Measurements from ENCODE around the gene FURIN. TPM values are rescaled to one million over a fixed set of nuclear protein-coding genes. Genes with fewer than 3 reads are reported as not detected.
"Not testable (repeated sequence)": the region's sequence is repeated elsewhere in the genome, so short reads cannot be mapped to it uniquely, and the experiment has no call there.

The FURIN gene
- total and polyA plus RNA-seq, 4 donors: 13.2 to 27.0 (median 24.3) TPM

DNA sequence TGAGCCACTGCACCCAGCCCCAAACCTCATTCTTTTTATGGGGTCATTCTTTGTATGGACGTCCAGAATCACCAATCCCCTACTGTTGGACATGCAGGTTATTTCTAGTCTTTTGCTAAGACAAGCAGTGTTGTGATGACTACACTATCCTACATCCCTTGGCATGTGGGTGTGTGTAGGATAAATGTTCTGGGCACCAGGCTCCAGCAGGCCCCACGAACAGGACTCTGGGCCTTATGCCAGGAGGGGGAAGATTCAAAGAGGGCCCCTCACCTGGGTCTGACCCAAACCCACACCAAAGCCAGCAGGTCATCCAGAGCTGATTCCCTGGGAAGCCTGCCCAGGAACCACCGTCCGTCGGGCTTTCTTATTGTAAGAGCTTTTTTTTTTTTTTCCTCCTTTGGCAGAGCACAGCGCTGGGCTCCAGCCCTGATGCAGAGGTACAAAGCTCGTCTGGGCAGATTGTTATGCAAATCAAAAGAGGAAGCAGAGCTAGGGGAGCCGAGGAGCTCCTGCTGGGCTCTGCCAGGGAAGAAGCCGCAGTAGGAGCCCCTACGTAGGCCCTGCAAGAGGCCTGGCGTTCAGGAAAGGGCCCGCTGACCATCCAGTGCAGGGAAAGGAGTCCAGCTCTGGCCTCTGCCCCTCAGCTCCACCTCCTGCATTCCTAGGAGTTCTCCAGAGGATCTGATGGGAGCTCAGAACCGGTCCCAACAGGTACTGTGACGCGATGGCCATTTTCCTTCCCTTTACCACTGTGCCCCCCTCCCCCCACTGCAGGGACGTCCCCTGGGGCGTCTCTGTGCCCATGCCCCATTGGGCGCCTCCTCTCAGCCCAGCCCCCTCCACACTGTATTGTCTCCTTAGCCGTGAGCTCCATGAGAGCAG, 29.0 kb upstream of the FURIN start:
- Histone ChIP-seq H3K4me1 (ENCODE audit: control insufficient read depth, insufficient read depth, low read length) (peaks cover 16% of the 10 kb centered on the region), H3K9me3 (ENCODE audit: control insufficient read depth, insufficient read depth, low read length) (no peaks in the 10 kb centered on the region), H3K27ac (ENCODE audit: low read depth, low read length) (no peak overlapping the region), H3K36me3 (ENCODE audit: control insufficient read depth, insufficient read depth, low read length) (no peaks in the 10 kb centered on the region), H3K27me3 (ENCODE audit: control insufficient read depth, insufficient read depth, low read length) (no peaks in the 10 kb centered on the region), H3K4me3 (ENCODE audit: low read depth, low read length) (no peak overlapping the region)
- peak in 4 of 6 donors; percentile 18 to 77 (median 48) for DNase-seq (ENCODE audit: low read depth in 4 of 6, low spot score in 6 of 6)
- 32% methylated on average over 14 of the region's 19 CpGs for WGBS (ENCODE audit: insufficient coverage)

DNA sequence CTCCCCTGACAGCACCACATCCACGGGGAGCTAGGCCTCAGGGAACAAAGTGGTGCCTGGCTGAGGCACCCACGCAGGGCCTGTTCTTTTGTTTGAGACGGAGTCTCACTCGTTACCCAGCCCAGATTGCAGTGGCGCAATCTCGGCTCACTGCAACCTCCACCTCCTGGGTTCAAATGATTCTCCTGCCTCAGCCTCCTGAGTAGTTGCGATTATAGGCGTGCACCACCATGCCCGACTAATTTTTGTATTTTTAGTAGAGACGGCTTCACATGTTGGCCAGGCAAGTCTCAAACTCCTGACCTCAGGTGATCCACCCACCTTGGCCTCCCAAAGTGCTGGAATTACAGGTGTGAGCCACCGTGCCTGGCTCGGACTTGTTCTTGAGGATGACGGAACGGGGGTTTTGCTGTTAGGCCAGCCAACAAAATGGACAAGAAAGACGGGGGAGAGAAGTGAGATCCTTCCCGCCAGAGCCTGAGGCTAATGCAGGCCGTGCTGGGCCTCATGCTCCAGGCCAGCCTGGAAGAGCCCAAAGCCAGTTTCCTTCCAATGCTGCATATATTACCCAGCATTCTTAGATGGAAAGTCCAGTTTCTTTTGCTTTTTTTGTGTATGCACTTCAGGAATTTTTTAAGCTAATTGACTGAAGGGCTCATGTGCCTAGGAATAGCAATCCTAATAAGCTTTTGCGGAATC, 28.1 kb upstream of the FURIN start:
- no peak overlapping the region for H3K27ac ChIP-seq (ENCODE audit: low read depth, low read length)
- no peaks in the 10 kb centered on the region for H3K27me3 ChIP-seq (ENCODE audit: control insufficient read depth, insufficient read depth, low read length)
- no peak overlapping the region for H3K4me3 ChIP-seq (ENCODE audit: low read depth, low read length)
- WGBS (ENCODE audit: insufficient coverage): 96% methylated on average over 16 of the region's 18 CpGs
- no peaks in the 10 kb centered on the region for H3K9me3 ChIP-seq (ENCODE audit: control insufficient read depth, insufficient read depth, low read length)
- H3K4me1 ChIP-seq (ENCODE audit: control insufficient read depth, insufficient read depth, low read length): peaks cover 16% of the 10 kb centered on the region
- H3K36me3 ChIP-seq (ENCODE audit: control insufficient read depth, insufficient read depth, low read length): no peaks in the 10 kb centered on the region
- DNase-seq (ENCODE audit: low read depth in 4 of 6, low spot score in 6 of 6): no peak

DNA sequence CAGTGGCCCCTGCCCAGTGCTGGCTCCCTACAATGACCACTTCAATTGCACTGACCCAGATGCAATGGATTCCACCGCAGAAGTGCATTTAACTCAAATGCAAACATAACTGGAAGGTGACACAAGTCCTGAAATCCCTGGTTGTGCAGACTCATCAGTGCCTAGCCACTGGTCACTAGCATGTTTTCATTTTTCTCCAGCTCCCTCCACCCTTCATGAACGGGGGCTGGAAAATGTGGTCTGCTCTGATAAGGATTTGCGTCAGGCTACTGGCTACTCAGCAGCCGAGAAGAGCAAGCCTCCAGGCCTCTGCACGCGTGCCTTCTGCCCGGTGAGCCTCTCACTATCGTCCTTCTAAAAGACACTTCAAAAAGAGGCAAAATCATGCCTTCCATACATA, 27.4 kb upstream of the FURIN start:
- no peaks in the 10 kb centered on the region for H3K27me3 ChIP-seq (ENCODE audit: control insufficient read depth, insufficient read depth, low read length)
- H3K4me1 ChIP-seq (ENCODE audit: control insufficient read depth, insufficient read depth, low read length): peaks cover 16% of the 10 kb centered on the region
- 71% methylated on average over 1 of the region's 8 CpGs for WGBS (ENCODE audit: insufficient coverage)
- H3K36me3 ChIP-seq (ENCODE audit: control insufficient read depth, insufficient read depth, low read length): no peaks in the 10 kb centered on the region
- H3K4me3 ChIP-seq (ENCODE audit: low read depth, low read length): no peak overlapping the region
- H3K27ac ChIP-seq (ENCODE audit: low read depth, low read length): no peak overlapping the region
- H3K9me3 ChIP-seq (ENCODE audit: control insufficient read depth, insufficient read depth, low read length): no peaks in the 10 kb centered on the region
- no peak for DNase-seq (ENCODE audit: low read depth in 4 of 6, low spot score in 6 of 6)

DNA sequence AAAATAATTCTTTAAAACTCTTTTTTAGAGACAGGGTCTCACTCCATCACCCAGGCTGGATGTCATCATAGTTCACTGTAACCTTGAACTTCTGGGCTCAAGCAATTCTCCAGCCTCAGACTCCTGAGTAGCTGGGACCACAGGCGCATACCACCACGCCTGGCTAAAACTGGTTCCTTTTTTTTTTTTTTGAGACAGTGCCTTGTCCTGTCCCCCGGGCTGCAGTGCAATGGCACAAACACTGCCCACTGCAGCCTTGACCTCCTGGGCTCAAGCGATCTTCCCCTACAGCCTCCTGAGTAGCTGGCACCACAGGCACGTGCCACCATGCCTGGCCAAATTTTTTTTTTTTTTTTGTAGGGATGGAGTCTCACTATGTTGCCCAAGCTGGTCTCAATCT, 23.7 kb upstream of the FURIN start:
- H3K4me1 ChIP-seq (ENCODE audit: control insufficient read depth, insufficient read depth, low read length): peaks cover 10% of the 10 kb centered on the region
- H3K4me3 ChIP-seq (ENCODE audit: low read depth, low read length): no peak overlapping the region
- no peaks in the 10 kb centered on the region for H3K27me3 ChIP-seq (ENCODE audit: control insufficient read depth, insufficient read depth, low read length)
- H3K27ac ChIP-seq (ENCODE audit: low read depth, low read length): no peak overlapping the region
- H3K9me3 ChIP-seq (ENCODE audit: control insufficient read depth, insufficient read depth, low read length): no peaks in the 10 kb centered on the region
- no peak for DNase-seq (ENCODE audit: low read depth in 4 of 6, low spot score in 6 of 6)
- 87% methylated on average over 4 of the region's 5 CpGs for WGBS (ENCODE audit: insufficient coverage)
- no peaks in the 10 kb centered on the region for H3K36me3 ChIP-seq (ENCODE audit: control insufficient read depth, insufficient read depth, low read length)

DNA sequence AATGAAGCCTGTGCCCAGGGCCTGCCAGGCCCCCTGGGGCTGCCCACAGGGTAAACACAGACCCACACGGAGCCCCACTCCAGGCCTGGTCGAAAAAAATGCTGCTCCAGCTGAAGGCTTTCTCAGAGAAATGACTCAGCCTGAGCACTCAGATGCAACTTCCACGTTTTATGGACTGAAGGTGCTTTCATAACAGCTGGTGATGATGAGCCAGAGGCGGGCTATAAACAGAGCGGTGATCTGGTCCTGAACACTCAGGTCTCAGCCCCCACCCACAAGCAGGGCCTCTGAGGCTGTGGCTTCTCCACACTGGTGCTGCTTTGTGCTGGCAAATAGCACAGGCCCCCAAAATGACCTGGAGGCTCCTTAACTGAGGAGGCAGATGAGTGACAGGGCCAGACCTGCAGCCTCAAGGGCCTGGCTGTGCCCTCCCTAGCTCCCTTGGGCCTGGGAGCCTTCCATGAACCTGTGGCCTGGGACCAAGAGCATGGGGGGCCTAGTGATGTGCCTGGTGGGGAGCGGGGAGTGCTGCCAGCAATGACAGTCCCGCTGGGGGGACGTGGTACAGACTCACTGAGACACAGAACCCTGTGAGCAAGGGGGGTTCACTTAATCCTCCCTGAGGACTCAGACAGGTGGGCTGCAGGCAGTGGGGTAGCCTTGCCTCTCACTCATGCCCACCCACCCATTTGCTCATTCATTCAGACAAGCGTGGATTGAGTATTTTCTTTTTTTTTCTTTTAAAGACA, 23.0 kb upstream of the FURIN start:
- Histone ChIP-seq H3K27ac (ENCODE audit: low read depth, low read length) (no peak overlapping the region), H3K9me3 (ENCODE audit: control insufficient read depth, insufficient read depth, low read length) (no peaks in the 10 kb centered on the region), H3K36me3 (ENCODE audit: control insufficient read depth, insufficient read depth, low read length) (no peaks in the 10 kb centered on the region), H3K4me1 (ENCODE audit: control insufficient read depth, insufficient read depth, low read length) (peaks cover 5% of the 10 kb centered on the region), H3K4me3 (ENCODE audit: low read depth, low read length) (no peak overlapping the region), H3K27me3 (ENCODE audit: control insufficient read depth, insufficient read depth, low read length) (no peaks in the 10 kb centered on the region)
- WGBS (ENCODE audit: insufficient coverage): 66% methylated on average over 6 of the region's 9 CpGs
- no peak for DNase-seq (ENCODE audit: low read depth in 4 of 6, low spot score in 6 of 6)

DNA sequence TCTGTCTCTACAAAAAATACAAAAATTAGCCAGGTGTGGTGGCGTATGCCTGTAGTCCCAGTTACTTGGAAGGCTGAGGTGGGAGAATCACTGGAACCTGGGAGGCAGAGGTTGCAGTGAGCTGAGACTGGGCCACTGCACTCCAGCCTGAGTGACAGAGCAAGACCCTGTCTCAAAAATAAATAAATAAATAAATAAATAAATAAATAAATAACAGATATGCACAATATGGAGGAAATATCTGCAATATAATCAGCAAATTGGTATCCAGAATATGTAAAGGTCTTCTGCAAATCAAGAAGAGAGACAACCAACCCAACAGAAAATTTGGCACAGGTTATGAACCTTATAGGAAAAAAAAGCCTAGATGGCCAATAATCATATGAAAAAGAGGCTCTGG, 19.0 kb upstream of the FURIN start:
- H3K4me1 ChIP-seq (ENCODE audit: control insufficient read depth, insufficient read depth, low read length); DNase-seq (ENCODE audit: low read depth in 4 of 6, low spot score in 6 of 6); H3K9me3 ChIP-seq (ENCODE audit: control insufficient read depth, insufficient read depth, low read length); H3K36me3 ChIP-seq (ENCODE audit: control insufficient read depth, insufficient read depth, low read length); H3K4me3 ChIP-seq (ENCODE audit: low read depth, low read length); H3K27ac ChIP-seq (ENCODE audit: low read depth, low read length); H3K27me3 ChIP-seq (ENCODE audit: control insufficient read depth, insufficient read depth, low read length): not testable (repeated sequence)
- 86% methylated on average over 1 of the region's 1 CpG for WGBS (ENCODE audit: insufficient coverage)

DNA sequence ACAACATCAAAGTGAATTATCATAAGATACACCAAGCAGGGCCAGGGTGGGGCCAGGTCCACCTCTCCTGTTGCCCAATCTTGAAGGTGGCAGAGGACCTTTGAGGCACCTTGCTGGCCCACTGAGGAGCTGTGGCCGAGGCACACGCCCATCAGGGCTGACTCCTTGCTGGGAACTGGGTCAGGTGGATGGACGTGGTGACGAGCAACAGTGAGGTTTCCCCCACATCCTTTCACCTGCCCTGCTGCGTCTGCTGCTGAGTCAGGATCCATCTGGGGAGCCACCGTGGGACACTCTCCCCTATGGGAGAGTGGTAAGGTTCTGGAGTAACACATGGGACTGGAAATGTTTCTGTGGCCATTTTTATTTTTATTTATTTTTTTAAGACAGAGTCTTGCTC, 17.3 kb upstream of the FURIN start:
- H3K4me3 ChIP-seq (ENCODE audit: low read depth, low read length): no peak overlapping the region
- no peaks in the 10 kb centered on the region for H3K4me1 ChIP-seq (ENCODE audit: control insufficient read depth, insufficient read depth, low read length)
- H3K36me3 ChIP-seq (ENCODE audit: control insufficient read depth, insufficient read depth, low read length): no peaks in the 10 kb centered on the region
- 87% methylated on average over 3 of the region's 6 CpGs for WGBS (ENCODE audit: insufficient coverage)
- H3K27me3 ChIP-seq (ENCODE audit: control insufficient read depth, insufficient read depth, low read length): no peaks in the 10 kb centered on the region
- H3K9me3 ChIP-seq (ENCODE audit: control insufficient read depth, insufficient read depth, low read length): no peaks in the 10 kb centered on the region
- DNase-seq (ENCODE audit: low read depth in 4 of 6, low spot score in 6 of 6): no peak
- H3K27ac ChIP-seq (ENCODE audit: low read depth, low read length): no peak overlapping the region

DNA sequence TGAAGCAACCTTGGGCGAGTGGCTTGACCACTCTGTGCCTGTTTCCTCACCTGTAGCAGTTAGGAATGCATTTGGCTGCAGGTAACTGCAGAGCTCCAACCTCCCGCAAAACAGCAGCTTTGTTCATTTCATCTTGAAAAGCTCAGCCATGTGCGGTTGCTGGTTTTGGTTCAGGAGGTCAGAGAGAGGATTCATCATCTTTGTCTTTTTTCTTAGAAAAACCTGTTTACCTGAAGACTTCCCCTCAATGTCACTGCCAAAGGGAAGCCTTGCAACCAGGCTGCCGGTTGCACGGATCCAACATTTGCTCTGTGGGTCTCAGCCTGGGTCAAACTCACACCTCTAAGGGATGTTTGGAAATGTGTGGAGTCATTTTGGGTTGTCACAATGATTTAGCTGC, 16.4 kb upstream of the FURIN start:
- Histone ChIP-seq H3K27me3 (ENCODE audit: control insufficient read depth, insufficient read depth, low read length) (no peaks in the 10 kb centered on the region), H3K27ac (ENCODE audit: low read depth, low read length) (no peak overlapping the region), H3K36me3 (ENCODE audit: control insufficient read depth, insufficient read depth, low read length) (no peaks in the 10 kb centered on the region), H3K9me3 (ENCODE audit: control insufficient read depth, insufficient read depth, low read length) (no peaks in the 10 kb centered on the region), H3K4me1 (ENCODE audit: control insufficient read depth, insufficient read depth, low read length) (no peaks in the 10 kb centered on the region), H3K4me3 (ENCODE audit: low read depth, low read length) (no peak overlapping the region)
- WGBS (ENCODE audit: insufficient coverage): 91% methylated on average over 3 of the region's 5 CpGs
- no peak for DNase-seq (ENCODE audit: low read depth in 4 of 6, low spot score in 6 of 6)

DNA sequence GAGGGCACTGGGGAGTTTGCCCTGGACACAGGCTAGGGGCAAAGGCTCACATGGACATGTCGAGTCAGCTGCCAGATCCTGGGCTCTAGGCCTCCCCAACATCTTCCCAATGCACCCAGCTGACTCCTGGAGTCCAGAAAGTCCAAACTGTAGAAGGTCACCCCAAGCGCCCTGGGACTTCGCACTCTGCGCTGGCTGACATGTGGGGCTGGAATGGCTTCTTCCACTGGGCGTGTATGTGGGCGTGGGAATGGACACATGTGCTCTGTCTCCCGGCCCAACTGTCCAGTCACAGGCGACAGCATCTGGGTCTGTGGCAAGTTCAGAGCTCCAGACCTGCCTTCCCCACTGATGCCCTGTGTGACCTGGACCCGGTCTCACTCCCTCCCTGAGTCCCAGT, 13.2 kb upstream of the FURIN start:
- no peak overlapping the region for H3K27ac ChIP-seq (ENCODE audit: low read depth, low read length)
- no peaks in the 10 kb centered on the region for H3K4me1 ChIP-seq (ENCODE audit: control insufficient read depth, insufficient read depth, low read length)
- 86% methylated on average over 9 of the region's 9 CpGs for WGBS (ENCODE audit: insufficient coverage)
- H3K9me3 ChIP-seq (ENCODE audit: control insufficient read depth, insufficient read depth, low read length): no peaks in the 10 kb centered on the region
- no peak for DNase-seq (ENCODE audit: low read depth in 4 of 6, low spot score in 6 of 6)
- H3K36me3 ChIP-seq (ENCODE audit: control insufficient read depth, insufficient read depth, low read length): no peaks in the 10 kb centered on the region
- no peak overlapping the region for H3K4me3 ChIP-seq (ENCODE audit: low read depth, low read length)
- no peaks in the 10 kb centered on the region for H3K27me3 ChIP-seq (ENCODE audit: control insufficient read depth, insufficient read depth, low read length)
